ENCODE results near the gene NDUFAF8.
A peak's percentile ranks its signal among the peaks of the same experiment; 100 is the strongest.
"Not testable (repeated sequence)": the region's sequence is repeated elsewhere in the genome, so short reads cannot be mapped to it uniquely, and the experiment has no call there.

The NDUFAF8 gene

GRCh38 chr17:81221842-81222619, 17.1 kb upstream of the NDUFAF8 start:
- Histone ChIP-seq H3K27ac (no peak overlapping the region), H3K27me3 (ENCODE audit: insufficient read depth, low read depth) (no peaks in the 10 kb centered on the region)

DNA sequence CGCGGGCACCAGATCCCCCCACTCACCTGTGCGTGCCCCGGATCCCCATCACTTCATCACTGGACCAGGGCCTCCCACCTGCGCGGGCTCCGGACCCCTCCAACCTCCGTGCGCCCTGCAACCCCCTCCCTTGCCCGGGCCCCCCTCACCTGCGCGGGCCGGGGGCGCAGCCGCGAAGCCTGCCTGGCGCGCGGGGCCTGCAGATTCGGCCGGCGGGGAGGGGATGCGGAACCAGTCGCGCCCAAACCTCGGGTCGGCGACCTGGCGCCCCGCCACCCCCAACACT, 16.6 kb upstream of the NDUFAF8 start:
- Histone ChIP-seq H3K27ac (no peak overlapping the region), H3K27me3 (ENCODE audit: insufficient read depth, low read depth) (no peaks in the 10 kb centered on the region), H3K4me1 (ENCODE audit: low read depth, poor library complexity, severe bottlenecking) (peaks cover 18% of the 10 kb centered on the region), H3K79me2 (ENCODE audit: insufficient read depth, low read depth) (no peaks in the 10 kb centered on the region), H4K20me1 (ENCODE audit: insufficient read depth) (no peaks in the 10 kb centered on the region), H3K4me2 (peak overlapping the region; percentile 75), H3K9ac (peak overlapping the region; percentile 52; the same call in 1 of the 2 replicates), H3K36me3 (ENCODE audit: insufficient read depth) (no peaks in the 10 kb centered on the region), H2AFZ (ENCODE audit: low read depth) (peak overlapping the region; percentile 85), H3K4me3 (IDR thresholded peaks at IDR 0.05; ENCODE audit: insufficient read depth, low read depth, low read length) (no peak overlapping the region)
- no peak for TF ChIP-seq CTCF (conservative IDR thresholded peaks at IDR 0.05; ENCODE audit: low read depth, low read length)

More at GRCh38 chr17:81221842-81222619, 17.1 kb upstream of the NDUFAF8 start:
- no peaks in the 10 kb centered on the region for H3K79me2 ChIP-seq (ENCODE audit: insufficient read depth, low read depth)
- H3K36me3 ChIP-seq (ENCODE audit: insufficient read depth), result no peaks in the 10 kb centered on the region
- H2AFZ ChIP-seq (ENCODE audit: low read depth), result peak overlapping the region; percentile 85
- no peak for TF ChIP-seq CTCF (conservative IDR thresholded peaks at IDR 0.05; ENCODE audit: low read depth, low read length)
- H3K9ac ChIP-seq, result peak overlapping the region; percentile 52; the same call in 1 of the 2 replicates
- no peak overlapping the region for H3K4me3 ChIP-seq (IDR thresholded peaks at IDR 0.05; ENCODE audit: insufficient read depth, low read depth, low read length)
- H3K4me2 ChIP-seq, result peak overlapping the region; percentile 75
- no peaks in the 10 kb centered on the region for H4K20me1 ChIP-seq (ENCODE audit: insufficient read depth)
- H3K4me1 ChIP-seq (ENCODE audit: low read depth, poor library complexity, severe bottlenecking), result peaks cover 18% of the 10 kb centered on the region

- Histone ChIP-seq H3K4me3 (IDR thresholded peaks at IDR 0.05; ENCODE audit: insufficient read depth, low read depth, low read length) (no peak within 1 kb of the TSS), H3K79me2 (ENCODE audit: insufficient read depth, low read depth) (no peaks in the 10 kb centered on the region), H2AFZ (ENCODE audit: low read depth) (peak within 1 kb of the TSS; percentile 97), H3K36me3 (ENCODE audit: insufficient read depth) (no peaks in the 10 kb centered on the region), H3K9ac (peak within 1 kb of the TSS; percentile 57; the same call in 1 of the 2 replicates), H4K20me1 (ENCODE audit: insufficient read depth) (no peaks in the 10 kb centered on the region), H3K27me3 (ENCODE audit: insufficient read depth, low read depth) (no peaks in the 10 kb centered on the region), H3K4me2 (peak within 1 kb of the TSS; percentile 76), H3K4me1 (ENCODE audit: low read depth, poor library complexity, severe bottlenecking) (peaks cover 18% of the 10 kb centered on the region), H3K27ac (no peak within 1 kb of the TSS)
- TF ChIP-seq CTCF (conservative IDR thresholded peaks at IDR 0.05; ENCODE audit: low read depth, low read length), result no peak
Observed at GRCh38 chr17:81222906-81223761, 16.0 kb upstream of the NDUFAF8 start, which contains the start of gene CEP131. Gene CEP131, minus strand, starts transcription at chr17:81222965. Its CDS starts 2,909 bp downstream, at chr17:81220056.

DNA sequence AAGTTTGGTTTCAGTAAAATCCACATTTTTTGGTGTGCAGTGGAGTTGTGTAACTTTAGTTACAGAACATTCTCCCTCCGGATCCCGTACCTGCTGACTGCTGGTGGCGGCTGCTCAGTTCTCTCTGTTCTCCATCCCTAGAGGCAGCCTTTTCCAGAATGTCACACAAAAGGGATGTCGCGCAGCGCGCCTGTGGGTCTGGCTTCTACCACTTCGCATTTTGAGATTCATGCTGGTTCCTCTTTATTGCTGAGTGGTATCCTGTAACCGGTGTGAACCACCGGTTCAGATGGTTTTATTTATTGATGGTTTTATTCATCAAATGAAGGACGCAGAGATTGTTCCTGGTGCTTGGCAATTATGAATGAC, 15.4 kb upstream of the NDUFAF8 start:
- peak overlapping the region; percentile 97 for H2AFZ ChIP-seq (ENCODE audit: low read depth)
- H3K27ac ChIP-seq, result no peak overlapping the region

GRCh38 chr17:81227630-81228029, 11.5 kb upstream of the NDUFAF8 start:
- H3K79me2 ChIP-seq (ENCODE audit: insufficient read depth, low read depth); H2AFZ ChIP-seq (ENCODE audit: low read depth); H3K4me1 ChIP-seq (ENCODE audit: low read depth, poor library complexity, severe bottlenecking); H3K36me3 ChIP-seq (ENCODE audit: insufficient read depth); H3K9ac ChIP-seq; H3K27me3 ChIP-seq (ENCODE audit: insufficient read depth, low read depth); H3K4me2 ChIP-seq; H3K4me3 ChIP-seq (IDR thresholded peaks at IDR 0.05; ENCODE audit: insufficient read depth, low read depth, low read length); H3K27ac ChIP-seq; H4K20me1 ChIP-seq (ENCODE audit: insufficient read depth): not testable (repeated sequence)

More for the DNA sequence above, 15.4 kb upstream of the NDUFAF8 start:
- no peaks in the 10 kb centered on the region for H3K27me3 ChIP-seq (ENCODE audit: insufficient read depth, low read depth)
- peaks cover 18% of the 10 kb centered on the region for H3K4me1 ChIP-seq (ENCODE audit: low read depth, poor library complexity, severe bottlenecking)
- peak overlapping the region; percentile 57; the same call in 1 of the 2 replicates for H3K9ac ChIP-seq
- H3K4me2 ChIP-seq, result peak overlapping the region; percentile 76
- H3K4me3 ChIP-seq (IDR thresholded peaks at IDR 0.05; ENCODE audit: insufficient read depth, low read depth, low read length), result no peak overlapping the region
- H3K36me3 ChIP-seq (ENCODE audit: insufficient read depth), result no peaks in the 10 kb centered on the region
- TF ChIP-seq CTCF (conservative IDR thresholded peaks at IDR 0.05; ENCODE audit: low read depth, low read length), result no peak
- no peaks in the 10 kb centered on the region for H4K20me1 ChIP-seq (ENCODE audit: insufficient read depth)
- H3K79me2 ChIP-seq (ENCODE audit: insufficient read depth, low read depth), result no peaks in the 10 kb centered on the region

All from KMS-11 (cell line).